Measurements from ENCODE around the gene BAK1. TPM values are rescaled to one million over a fixed set of nuclear protein-coding genes. Genes with fewer than 3 reads are reported as not detected.

BAK1 gene
- total RNA-seq, 1 experiment from 2014 or later: 40.0 TPM

- Histone ChIP-seq H2BK20ac (ENCODE audit: low read depth, low read length, poor library complexity, severe bottlenecking) (no peak overlapping the region), H3K23me2 (ENCODE audit: insufficient read length, low read depth, low read length, poor library complexity, severe bottlenecking) (peaks cover 5% of the 10 kb centered on the region), H3T11ph (ENCODE audit: low read length) (no peak overlapping the region), H2BK15ac (ENCODE audit: low read depth, low read length) (no peak overlapping the region), H3K4me2 (ENCODE audit: insufficient read depth, insufficient read length, low read length) (no peak overlapping the region), H4K5ac (ENCODE audit: insufficient read length, low read depth, low read length) (no peak overlapping the region), H2AFZ (ENCODE audit: low read length) (no peak overlapping the region), H2AK5ac (ENCODE audit: insufficient read length, low read length) (no peak overlapping the region), H3K23ac (ENCODE audit: insufficient read length, low read depth, low read length) (no peak overlapping the region), H3K9me3 (ENCODE audit: control insufficient read depth, low read depth, low read length) (no peaks in the 10 kb centered on the region), H3K79me2 (ENCODE audit: insufficient read depth, low read length) (no peaks in the 10 kb centered on the region; the same call in 1 of the 2 replicates), H3K79me1 (ENCODE audit: insufficient read depth, low read depth, low read length, poor library complexity, severe bottlenecking) (peaks cover 4% of the 10 kb centered on the region), H2BK12ac (ENCODE audit: insufficient read length, low read depth, low read length) (no peak overlapping the region), H3K14ac (ENCODE audit: insufficient read depth, low read length) (no peak overlapping the region), H3K9ac (ENCODE audit: extremely low read depth, insufficient read length, low read length) (no peak overlapping the region), H4K8ac (replicated peaks; ENCODE audit: insufficient read length, low read depth, low read length) (no peak overlapping the region), H3K27ac (ENCODE audit: insufficient read length, low read depth, low read length) (no peak overlapping the region), H2BK120ac (ENCODE audit: low read depth, low read length, poor library complexity, severe bottlenecking) (no peak overlapping the region), H2BK5ac (ENCODE audit: insufficient read length, low read length) (no peak overlapping the region), H3K4me1 (ENCODE audit: insufficient read depth, low read length) (no peaks in the 10 kb centered on the region), H3K18ac (ENCODE audit: insufficient read length, low read depth, low read length) (no peak overlapping the region), H3K56ac (ENCODE audit: insufficient read length, low read depth, low read length) (no peak overlapping the region), H4K91ac (ENCODE audit: insufficient read length, low read depth, low read length) (no peak overlapping the region), H4K20me1 (ENCODE audit: control insufficient read depth, insufficient read depth, insufficient read length) (no peaks in the 10 kb centered on the region), H3K4ac (ENCODE audit: low read depth, low read length) (no peak overlapping the region), H3K27me3 (ENCODE audit: insufficient read depth, low read length) (no peaks in the 10 kb centered on the region)
- Mint-ChIP-seq H3K27me3 (ENCODE audit: low read depth) (no peaks in the 10 kb centered on the region), H3K9me3 (no peaks in the 10 kb centered on the region), H3K36me3 (ENCODE audit: insufficient read depth in 1 of 3, low read depth in 3 of 3) (peaks cover 16 to 38% (median 33%) of the 10 kb centered on the region in 3 experiments), H3K4me3 (no peak overlapping the region), H3K4me1 (peaks cover 10 to 19% of the 10 kb centered on the region in 2 experiments), H3K27ac (no peak overlapping the region; a peak in 1 of 7 replicates)
- no peak for DNase-seq
- WGBS (ENCODE audit: extremely low coverage, insufficient read length, low lambda C conversion rate): no CpG with 5 or more reads among the region's 11 CpGs
- TF ChIP-seq CTCF (conservative IDR thresholded peaks at IDR 0.05): no peak
Observed at GRCh38 chr6:33576668-33577067, 3.4 kb downstream of the BAK1 start.
